Stimulated activated CD4-positive, alpha-beta T cell treated with anti-CD3 and anti-CD28 coated beads, Interleukin-12 subunit alpha, Interleukin-12 subunit beta, amount 100 ng/mL, for 4 hours (primary cell): Measurements from ENCODE around the gene FBLN2.

Experiments
- DNase-seq: peaks from one replicate; pipeline ENCODE4 v3.0.0-alpha.2; 2020

The FBLN2 gene

DNA sequence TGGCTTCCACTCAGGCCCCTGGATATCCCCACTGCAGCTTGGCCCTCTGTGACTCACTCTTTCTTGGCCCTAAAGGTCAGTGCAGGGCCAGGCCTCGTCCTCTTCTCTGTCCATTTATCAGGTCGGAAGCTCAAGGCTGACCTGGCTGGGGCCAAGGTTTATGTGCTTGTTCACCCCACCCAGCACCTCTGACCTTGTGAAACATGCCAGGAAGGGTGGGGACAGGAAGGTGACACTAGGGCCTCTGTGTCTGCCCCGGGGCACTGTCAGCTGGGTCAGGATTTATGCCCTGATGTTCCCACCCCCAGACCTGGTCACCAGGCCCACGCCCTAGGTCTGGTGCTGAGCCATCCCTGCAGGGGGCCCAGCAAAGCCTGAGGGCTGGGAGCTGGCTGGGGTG, 103.8 kb downstream of the FBLN2 start:
- no peak for DNase-seq

DNA sequence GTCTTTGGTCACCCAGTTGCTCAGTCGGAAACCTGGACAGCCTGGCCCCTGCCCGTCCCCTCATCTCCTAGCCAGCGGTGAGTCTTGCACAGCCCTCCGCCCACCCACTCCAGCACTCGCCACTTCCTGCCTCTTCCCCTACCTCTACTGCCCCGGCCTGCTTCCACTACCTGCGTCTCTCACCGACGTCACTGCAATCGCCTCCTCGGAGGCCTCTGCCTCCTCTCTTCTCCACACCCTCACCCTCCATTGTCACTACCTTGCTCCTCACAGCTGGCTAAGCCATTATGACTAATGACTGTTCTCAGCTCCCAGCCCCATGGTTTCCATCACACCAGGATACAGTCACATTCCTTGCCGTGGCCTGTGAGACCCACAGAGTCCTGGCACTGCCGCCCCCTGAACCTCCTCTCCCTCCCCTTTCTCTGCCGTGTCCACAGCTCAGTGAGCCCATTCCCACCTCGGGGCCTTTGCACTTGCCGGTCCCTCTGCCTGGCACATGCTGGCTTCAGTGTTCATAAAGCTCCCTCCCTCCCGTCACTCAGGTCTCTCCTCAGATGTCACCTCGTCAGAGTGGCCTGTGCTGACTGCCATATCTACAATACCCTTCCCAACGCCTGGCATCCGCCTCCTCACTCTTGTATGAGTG, 104.8 kb downstream of the FBLN2 start:
- no peak for DNase-seq

DNA sequence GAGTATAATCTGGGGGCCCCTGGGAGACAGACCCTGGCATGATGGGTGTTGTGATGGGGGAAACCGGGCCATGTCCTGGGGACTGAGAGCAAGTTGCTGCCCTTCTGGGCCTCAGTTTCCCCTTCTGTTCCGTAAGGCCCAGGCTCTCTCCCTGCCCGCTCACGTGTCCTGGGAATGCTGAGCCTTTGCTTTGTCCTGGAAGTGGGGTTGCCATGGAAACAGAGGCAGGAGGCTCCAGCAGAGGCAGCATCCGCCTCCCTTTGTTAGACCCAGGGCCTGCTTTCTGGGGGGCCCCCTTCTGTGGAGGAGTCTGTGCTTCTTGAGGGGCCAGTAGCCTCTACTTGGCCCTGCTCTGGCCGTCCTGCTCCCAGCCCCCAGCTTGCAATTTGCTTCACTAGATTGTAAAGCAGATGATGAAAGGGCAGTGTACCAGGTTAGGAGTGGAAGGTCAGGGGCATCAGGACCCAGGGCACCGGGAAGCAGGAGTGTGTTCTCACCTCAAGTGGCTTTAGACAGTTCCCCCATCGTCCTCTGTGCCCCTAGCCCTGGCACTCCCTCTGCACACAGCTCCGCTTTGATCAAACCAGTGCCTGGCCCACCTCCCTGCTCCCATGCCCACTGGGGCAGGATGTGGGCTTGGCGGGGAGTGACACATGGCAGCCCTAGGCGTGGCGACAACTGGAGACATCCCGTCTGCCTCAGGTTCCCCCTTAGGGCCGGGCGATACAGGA, 105.6 kb downstream of the FBLN2 start:
- DNase-seq = no peak

DNA sequence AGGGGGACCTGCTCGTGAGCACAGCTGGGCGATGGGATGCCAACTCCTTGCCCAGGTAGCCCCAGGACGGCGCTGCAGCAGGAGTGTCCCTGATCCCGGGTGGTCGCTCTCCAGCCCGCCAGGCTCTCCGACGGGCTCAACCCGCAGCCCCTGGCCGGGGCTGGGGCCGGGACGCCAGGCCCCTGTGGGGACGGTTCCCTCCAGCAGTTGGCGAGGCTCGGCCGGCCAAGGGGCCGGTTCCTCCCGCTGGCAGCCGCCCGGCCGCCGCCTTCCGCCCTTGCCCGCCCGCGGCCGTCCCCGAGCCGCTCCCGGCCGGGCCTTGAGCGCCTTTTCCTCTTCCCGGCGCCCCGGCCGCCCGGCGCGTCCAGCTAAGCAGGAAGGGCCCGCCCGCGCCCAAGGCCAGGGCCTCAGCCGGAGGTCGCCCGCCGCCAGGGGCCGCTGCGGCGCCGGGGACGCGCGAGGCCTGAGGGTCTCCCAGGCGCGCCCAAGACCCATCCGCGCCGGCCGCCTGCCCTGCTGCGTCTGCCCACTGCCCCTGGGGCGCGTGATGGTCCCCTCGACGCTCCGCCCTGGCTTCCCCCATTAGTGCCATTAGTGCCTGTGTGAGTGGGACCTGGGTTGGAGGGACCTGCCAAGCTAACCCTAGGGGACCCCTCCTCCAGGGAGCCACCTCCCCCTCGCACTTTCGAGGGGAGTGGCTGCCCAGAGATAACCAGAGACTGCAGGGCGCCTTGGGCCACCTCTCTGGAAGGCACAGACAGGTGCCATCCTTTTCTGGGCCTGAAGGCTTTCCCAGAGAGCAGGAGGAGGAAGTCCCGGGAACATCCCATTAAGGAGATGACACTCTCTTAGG, 106.4 kb downstream of the FBLN2 start:
- peak; percentile 45 for DNase-seq

DNA sequence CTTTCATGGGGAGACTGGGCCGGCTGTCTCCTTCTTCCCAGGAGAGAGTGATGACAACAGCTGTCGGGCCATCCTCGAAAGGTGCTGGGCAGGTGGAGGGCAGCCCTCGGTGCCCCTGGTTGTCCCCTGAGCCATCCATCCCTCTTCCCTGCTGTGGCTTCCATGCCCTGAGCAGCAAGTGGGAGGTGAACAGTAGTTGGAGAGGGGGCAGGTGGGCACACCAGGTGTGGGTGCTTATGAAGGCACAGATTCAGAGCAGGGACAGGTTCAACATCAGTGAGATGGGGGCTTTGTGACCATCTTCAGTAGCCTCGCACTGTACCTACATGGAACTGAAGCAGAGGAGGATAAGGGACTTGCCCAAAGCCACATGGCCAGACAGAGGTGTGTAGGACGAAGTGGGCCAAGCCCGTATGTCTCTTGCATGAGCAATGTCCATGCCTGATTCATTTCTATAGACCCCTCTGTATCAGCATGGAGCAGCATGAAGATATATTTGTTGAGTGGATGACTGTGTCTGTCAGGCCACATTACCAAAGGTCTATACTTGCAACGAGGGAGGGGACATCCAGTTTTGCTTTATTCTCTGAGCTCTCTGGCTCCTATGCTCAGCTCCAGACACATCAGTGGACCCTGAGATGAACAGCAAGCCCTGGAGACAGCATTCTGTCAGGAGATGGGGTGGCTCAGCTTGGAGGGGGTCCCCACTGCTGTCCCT, 107.8 kb downstream of the FBLN2 start:
- no peak for DNase-seq

DNA sequence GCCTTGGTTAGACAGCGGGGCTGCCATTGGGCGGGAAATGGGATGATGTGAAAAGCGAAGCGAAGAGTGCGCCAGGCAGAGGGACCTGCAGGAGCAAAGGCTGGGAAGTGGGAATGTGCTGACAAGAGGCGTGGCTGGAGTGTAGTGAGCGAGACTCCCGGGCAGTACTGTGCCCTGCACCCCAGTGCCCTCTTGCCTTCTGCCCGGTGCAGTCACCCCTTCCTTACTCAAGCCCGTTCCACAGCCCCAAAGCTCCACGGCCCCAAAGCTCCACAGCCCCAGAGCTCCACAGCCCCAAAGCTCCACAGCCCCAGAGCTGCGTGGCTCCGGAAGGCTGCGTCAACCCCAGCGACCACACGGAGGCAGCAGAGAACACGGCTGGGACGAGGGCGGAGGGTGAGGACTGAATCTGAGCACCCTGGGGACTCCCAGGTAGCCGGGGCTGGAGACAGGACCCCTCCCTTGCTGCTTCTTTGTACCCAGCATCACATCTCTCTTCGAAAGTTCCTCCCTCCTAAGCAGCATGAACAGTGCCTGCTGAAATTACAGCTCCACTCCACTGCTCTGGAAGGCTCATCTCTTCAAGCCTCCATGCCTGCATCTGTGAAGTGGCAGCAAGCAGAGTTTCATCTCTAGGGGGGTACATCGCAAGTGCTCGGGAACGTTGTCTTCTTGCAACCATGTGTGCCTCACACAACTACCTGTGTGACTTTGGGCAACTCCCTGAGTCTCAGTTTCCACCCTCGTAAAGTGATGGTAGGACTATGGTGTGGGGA, 108.9 kb downstream of the FBLN2 start:
- peak; percentile 70 for DNase-seq

DNA sequence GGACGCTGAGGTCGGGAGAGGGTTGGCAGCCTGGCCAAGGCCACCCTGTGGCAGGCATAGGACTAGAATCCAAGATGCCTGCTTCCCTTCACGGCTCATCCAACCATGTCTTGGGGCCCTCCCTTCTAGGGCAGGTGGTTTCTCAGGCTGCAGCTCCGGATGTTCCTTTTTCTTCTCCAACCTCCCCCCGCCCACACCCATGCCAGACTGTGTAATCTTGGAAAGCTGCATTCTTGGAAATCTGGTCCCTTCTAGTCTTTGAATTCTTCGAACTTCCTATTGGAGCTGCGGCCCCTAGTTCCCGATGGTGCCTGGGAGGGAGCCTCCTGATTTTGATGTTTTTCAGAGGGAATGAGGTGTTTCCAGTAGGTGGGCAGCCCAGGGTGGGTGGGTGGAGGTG, 109.8 kb downstream of the FBLN2 start:
- no peak for DNase-seq

DNA sequence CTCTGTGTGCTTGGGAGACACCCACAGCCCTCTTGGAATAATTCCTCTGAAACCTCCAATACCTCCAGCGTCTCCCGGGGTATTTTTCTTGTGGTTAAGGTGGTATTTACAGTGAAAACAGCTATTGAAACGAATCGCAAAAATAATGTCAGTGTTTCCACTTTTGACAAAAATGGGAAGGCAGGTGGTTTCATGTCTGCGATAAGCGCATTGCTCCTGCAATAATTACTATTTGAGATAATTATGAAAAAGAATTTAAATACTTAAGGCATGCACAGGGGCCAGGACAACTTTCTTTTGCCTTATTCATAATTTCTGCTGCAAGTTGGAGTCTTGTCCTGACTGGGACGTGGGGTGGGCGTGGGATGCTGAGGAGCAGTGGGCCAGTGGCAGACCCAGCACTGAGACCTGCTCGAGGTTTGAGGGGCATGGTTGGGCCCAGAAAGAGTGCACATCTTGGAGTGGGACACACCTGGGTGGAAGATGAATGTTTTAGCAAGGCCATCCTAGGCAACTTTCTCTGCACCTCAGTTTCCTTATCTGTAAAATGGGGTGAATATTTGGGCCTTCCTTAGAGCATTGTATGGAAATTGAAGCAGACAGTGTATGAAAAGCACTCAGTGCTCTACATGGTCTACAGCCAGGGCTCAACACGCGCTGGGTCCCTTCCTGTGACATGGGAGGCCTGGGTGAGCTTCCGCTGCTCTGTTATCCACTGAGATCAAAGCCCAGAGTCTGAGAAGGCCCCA, 110.5 kb downstream of the FBLN2 start:
- DNase-seq = no peak

DNA sequence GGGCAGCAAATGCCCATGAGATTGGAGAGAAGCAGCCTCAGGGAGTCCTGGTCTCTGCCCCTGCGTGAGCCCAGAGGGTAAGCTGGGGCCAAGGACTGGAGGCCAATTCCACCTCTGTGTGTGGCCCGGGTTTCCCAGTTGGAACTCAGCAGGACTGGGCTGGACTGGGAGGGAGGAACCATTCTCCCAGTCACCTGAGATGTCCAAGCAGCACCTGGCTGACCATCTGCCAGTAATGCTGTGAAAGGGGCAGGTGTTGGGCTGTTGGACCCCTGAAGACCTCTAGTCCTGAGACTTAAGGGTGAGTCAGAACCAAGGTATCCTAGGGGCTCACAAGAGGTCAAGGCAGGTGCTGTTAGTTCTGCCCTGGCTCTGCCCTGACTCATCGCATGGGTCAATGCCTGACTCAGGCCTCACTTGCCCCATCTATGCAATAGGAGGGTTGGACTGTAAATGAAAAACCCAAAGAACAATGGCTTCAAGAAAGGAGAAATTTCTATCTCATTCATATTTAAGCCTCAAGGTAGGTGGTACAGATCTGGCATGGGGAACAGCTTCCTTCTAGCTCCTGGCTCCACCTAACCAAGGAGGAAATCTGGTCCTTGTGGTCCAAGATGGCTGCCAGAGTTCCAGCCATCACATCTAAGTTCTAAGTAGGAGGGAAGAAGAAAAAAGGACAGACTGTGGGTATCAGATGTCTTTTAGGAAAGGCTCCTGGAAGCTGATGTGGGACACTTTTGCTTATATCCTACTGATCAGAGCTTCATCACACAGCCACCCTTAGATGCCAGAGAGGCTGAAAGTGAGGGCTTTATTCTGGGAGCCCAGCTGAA, 111.3 kb downstream of the FBLN2 start:
- DNase-seq = no peak

DNA sequence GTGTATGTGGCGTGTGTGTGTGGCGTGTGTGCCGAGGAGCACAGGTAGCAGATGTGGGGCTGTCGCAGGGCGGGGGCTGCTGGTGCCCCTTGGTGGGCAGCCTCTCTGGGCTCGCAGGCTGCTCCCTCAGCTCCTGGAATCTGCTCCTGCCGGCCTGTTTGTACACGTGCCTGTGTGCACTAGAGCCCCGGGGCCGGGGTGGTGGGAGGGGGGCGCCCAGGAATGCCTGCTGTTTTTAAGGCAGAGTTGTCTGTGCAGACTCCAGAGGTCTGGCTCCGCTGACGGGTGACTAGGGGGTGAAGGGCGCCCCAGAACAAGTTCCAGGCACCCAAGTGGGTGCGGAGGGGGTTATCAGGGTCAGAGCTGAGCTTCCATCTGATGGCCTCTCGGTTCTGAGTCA, 112.2 kb downstream of the FBLN2 start:
- DNase-seq = no peak

DNA sequence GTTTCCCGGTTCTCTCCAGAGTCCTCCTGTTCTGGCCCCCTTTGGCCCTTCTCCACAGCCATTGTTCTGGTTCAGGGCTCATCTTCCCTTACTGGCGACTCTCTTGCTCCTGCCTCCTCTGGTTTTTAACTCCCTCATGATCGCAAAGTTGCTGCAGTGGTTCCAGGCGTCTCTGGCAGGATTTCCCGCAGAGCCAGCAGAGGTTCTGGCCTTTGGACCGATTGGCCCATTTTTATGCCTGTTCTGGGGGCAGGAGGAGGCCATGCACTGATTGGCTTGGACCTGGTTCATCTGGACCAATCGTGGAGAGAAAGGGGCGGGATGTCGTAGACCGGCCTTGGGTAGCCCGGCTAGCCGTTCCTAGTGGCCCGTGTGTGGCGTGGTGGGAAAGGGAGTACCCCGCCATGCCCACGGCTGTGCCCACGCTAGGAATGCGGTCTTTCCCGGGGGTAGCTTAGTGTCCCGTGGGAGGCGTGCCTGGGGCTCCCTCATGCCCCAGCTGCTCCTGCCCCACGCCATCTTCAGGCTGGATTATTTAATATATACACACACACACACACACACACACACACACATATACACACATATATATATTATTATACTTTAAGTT, 113.4 kb downstream of the FBLN2 start:
- DNase-seq = no peak

DNA sequence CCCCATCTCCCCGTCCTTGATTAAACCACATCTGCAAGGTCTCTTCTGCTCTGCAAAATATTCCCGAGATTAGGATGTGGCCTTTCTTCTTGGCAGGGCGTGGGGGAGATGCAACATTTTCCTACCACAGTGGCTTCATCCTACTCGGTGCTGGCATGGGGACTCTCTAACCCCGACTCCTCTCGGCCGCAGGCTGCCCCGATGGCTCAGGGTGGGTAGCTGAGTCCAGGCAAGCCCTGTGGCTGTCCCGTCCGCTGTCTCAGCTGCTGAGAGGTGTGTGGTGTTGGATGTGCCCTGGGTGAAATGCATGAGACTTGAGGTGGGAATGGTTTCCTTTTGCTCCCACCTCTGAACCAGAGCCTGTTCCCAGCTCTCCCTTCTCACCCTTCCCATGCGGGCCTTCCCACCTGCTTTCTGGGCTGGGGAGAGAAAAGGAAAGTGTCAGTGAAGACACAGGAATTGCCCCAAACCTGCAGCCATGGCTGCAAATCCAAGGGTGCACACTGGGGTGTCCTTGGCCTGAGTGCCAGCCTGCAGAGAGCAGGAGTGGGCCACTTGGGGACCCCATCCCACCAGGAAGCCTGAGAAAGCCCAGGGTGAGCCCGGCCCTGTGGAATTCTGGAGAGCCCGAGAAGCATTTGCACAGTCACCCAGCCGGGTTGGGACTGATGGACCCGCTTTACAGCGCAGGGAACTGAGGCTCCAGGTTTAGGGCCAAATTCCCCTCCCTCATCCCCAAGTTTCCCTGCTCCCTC, 115.0 kb downstream of the FBLN2 start:
- DNase-seq = no peak

DNA sequence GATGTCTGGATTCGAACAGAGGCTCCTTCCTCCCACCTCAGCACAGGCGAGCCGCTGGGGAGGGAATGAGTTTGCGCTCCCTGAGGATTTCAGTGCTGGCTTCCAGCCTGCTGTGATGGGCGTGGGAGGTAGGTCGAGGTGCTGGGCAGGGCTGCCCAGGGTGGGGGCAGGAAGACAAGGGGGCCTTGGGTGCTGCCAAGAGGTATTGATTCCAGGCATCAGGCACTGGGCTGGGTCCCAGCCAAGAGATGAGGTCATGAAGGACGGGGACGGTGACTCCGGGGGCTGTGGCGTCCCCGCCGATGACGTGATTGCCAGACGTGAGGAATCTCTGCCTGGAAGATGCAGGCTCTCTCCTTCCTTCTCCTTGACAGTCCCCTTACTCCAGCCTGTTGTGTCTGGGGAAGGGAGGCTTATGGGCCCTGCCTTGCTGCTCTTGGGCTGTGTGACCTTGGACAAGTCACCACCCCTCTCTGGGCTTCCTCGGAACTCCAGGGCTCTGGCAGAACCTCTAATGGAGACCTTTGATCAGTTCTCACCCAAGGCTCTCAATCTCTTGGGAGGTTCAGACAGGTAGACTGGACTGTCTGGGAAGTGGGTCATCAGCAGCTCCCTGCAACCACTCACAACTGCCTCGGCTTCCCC, 116.8 kb downstream of the FBLN2 start:
- no peak for DNase-seq

DNA sequence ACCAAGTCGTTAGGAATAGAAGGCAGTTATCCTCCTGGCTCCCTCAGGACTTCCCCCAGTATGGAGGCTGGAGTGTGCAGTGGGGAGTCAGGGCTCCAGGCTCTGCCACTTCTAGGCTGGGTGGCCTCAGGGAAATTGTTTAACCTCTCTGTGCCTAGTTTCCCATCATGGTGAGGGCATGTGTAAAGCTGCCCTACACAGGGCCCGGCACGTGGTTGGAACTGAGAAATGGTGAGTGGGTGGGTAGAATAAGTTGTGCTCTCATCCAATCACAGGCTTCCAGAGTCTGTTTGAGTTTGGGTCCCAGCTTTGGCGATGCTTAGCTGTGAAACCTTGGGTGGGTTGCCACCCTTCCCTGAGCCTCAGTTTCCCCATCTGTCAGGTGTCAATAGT, 117.3 kb downstream of the FBLN2 start:
- no peak for DNase-seq

DNA sequence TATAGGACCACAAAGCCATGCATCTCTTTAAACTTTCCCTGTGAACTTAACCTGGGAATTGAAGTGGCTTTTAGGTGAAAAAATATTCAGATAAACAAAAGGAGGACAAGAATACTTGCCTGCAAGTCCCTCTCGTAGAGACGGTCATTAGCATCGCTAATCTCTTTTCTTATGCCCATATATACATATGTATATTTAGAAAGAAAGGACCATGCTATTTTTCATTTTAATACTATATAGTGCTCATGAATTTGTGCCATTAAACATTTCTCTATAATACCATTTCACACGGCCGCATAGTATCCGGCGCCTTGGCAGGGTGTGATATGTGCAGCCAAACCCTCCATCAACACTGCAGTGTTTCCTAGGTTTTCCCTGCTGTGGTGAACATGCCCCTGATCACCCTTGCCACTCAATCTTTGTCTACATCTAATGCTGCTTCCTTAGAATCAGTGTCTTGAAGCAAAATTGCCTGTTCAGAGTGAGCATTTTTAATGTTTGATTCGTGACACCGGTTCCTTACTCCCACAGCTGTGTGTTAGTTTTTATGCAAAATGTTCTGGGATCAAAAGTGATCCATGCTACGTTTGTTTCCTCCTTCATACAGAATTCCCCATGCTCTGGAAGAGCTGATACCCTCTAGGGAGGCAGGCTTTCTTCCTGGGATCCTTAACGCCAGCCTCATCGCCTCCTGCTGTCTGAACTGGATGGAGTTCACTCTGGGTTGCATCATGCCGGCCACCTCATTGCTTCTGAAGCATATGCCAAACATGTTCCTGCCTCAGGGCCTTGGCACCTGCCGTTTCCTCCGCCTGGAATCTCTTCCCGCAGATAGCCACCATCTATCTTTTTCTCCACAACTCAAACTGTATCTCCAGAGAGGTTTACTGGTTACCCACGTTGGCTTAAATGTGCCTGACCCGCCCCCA, 118.1 kb downstream of the FBLN2 start:
- no peak for DNase-seq

DNA sequence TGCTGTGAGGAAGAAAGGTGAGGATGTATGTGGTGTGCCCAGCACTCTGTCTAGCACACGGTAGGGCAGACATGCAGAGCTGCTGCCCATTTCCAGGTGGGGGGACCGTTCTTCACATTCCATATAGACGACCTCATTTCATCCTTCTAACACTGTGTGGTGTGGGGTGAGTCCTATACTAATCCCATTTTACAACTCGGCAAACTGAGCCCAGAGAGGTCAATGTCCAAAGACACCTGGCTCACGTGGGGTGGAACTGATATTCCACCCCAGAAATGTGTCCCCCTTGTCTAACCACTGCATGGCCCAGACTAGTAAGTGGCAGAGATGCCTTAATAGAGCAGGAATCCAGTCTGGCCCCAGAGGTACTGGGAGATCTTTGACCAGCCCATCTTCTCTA, 119.2 kb downstream of the FBLN2 start:
- DNase-seq = no peak

DNA sequence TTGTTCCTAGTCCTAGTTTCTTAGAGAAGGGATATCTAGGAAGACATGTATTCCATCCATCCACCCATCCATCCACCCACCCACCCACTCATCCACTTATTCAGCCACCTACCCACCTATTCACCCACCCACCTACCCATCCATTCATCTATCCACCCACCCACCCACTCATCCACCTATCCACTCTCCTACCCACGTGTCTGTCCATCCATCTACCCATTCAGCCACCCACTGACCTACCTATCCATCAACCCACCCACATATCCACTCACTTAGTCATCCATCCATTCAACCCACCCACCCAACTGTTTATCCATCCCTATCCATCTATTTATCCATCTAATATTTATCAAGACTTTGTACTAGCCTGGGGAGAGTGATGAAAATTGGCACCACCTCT, 120.5 kb downstream of the FBLN2 start:
- no peak for DNase-seq

DNA sequence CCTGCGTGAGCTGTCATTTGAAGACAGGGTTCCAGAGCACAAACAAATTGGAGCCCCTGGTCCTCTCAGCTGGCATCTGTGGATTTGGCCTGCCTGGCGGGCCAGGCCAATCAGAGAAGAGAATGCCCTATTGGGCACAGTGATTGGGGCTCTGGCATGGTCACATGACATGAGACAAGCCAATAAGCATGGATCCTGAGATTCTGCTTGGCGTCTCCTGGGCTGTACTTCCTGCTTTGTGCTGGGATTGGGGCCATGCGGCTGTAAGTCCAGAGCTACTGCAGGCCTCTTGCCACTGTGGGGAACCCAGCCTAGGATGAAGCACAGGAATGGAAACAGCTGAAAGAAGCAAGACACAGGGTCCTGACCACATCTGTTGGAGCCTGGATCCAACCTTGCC, 121.4 kb downstream of the FBLN2 start:
- DNase-seq = no peak
